WERI-Rb-1 (cell line): Measurements from ENCODE around the gene LGALS1.

Source experiments
- DNase-seq: peaks from one replicate; pipeline ENCODE4 v3.0.0-alpha.2; 2020
- H3K27ac ChIP-seq: fragments of 250-450 bp; sonication (Bioruptor Pico); 2 replicates; pipeline ENCODE4 v1.5.1; 2020; ENCODE audit warnings: mild to moderate bottlenecking, moderate library complexity
- H3K27me3 ChIP-seq: fragments of 250-450 bp; sonication (Bioruptor Pico); 2 replicates; pipeline ENCODE4 v1.5.1; 2021; ENCODE audit warnings: mild to moderate bottlenecking, low read depth, moderate library complexity; ENCODE audit not compliant: insufficient read depth, severe bottlenecking
- H3K36me3 ChIP-seq: fragments of 250-450 bp; sonication (Bioruptor Pico); 2 replicates; pipeline ENCODE4 v1.5.1; 2020; ENCODE audit warnings: mild to moderate bottlenecking, moderate library complexity
- H3K4me3 ChIP-seq: 2 replicates; pipeline ENCODE4 v1.5.1; 2011; ENCODE audit warnings: low read depth, mild to moderate bottlenecking, control low read depth, low read length
- H3K9me3 ChIP-seq: fragments of 250-450 bp; sonication (Bioruptor Pico); 2 replicates; pipeline ENCODE4 v1.5.1; 2021; ENCODE audit warnings: mild to moderate bottlenecking, moderate library complexity; ENCODE audit not compliant: severe bottlenecking
- CTCF ChIP-seq: IDR thresholded peaks from 2 replicates; pipeline ENCODE4 v1.5.1; 2011; ENCODE audit warnings: low read depth, mild to moderate bottlenecking, control low read depth, inconsistent platforms, low read length

LGALS1 gene

GRCh38 chr22:37672920-37673455 lies 2.4 kb upstream of the LGALS1 start:
- Histone ChIP-seq H3K27ac (no peak overlapping the region), H3K27me3 (no peaks in the 10 kb centered on the region), H3K36me3 (peaks cover 6% of the 10 kb centered on the region; the same call in 1 of the 2 replicates), H3K9me3 (no peaks in the 10 kb centered on the region), H3K4me3 (no peak overlapping the region)
- no peak for DNase-seq
- TF ChIP-seq CTCF: no peak

- no peak for DNase-seq
- H3K9me3 ChIP-seq: no peaks in the 10 kb centered on the region
- H3K27me3 ChIP-seq: no peaks in the 10 kb centered on the region
- no peak for TF ChIP-seq CTCF
- H3K27ac ChIP-seq: no peak overlapping the region
- no peak overlapping the region for H3K4me3 ChIP-seq
- no peaks in the 10 kb centered on the region for H3K36me3 ChIP-seq
Measured at GRCh38 chr22:37674248-37674647, 1.2 kb upstream of the LGALS1 start.

GRCh38 chr22:37675930-37676735 lies 697 bp downstream of the LGALS1 start:
- DNase-seq: no peak
- no peaks in the 10 kb centered on the region for H3K9me3 ChIP-seq
- no peak overlapping the region for H3K27ac ChIP-seq
- no peaks in the 10 kb centered on the region for H3K27me3 ChIP-seq
- H3K36me3 ChIP-seq: no peaks in the 10 kb centered on the region
- no peak for TF ChIP-seq CTCF
- H3K4me3 ChIP-seq: peak overlapping the region; percentile 82

GRCh38 chr22:37676736-37677492 lies 1.5 kb downstream of the LGALS1 start:
- H3K4me3 ChIP-seq: peak overlapping the region; percentile 82

GRCh38 chr22:37677493-37677974 lies 2.1 kb downstream of the LGALS1 start:
- Histone ChIP-seq H3K36me3 (no peaks in the 10 kb centered on the region), H3K27ac (peak overlapping the region; percentile 61)

More at GRCh38 chr22:37676736-37677492, 1.5 kb downstream of the LGALS1 start:
- H3K36me3 ChIP-seq: no peaks in the 10 kb centered on the region
- H3K9me3 ChIP-seq: no peaks in the 10 kb centered on the region
- no peak for TF ChIP-seq CTCF
- peak overlapping the region; percentile 61 for H3K27ac ChIP-seq
- DNase-seq: peak; percentile 90
- no peaks in the 10 kb centered on the region for H3K27me3 ChIP-seq

More at GRCh38 chr22:37677493-37677974, 2.1 kb downstream of the LGALS1 start:
- Histone ChIP-seq H3K4me3 (peak overlapping the region; percentile 82), H3K27me3 (no peaks in the 10 kb centered on the region), H3K9me3 (no peaks in the 10 kb centered on the region)
- DNase-seq: no peak
- TF ChIP-seq CTCF: no peak
